HL-60/S4 (cell line): ENCODE data around the gene FBXL12.
"Not testable (repeated sequence)": the region's sequence is repeated elsewhere in the genome, so short reads cannot be mapped to it uniquely, and the experiment has no call there.

Experiments used
- in situ Hi-C: fragments of 300-500 bp; cut with MboI; formaldehyde crosslinking; loops from 2 replicates; pipeline ENCODE4 v1.14.3; 2022; ENCODE audit warnings: low sequenced_read_pairs

FBXL12 gene

DNA sequence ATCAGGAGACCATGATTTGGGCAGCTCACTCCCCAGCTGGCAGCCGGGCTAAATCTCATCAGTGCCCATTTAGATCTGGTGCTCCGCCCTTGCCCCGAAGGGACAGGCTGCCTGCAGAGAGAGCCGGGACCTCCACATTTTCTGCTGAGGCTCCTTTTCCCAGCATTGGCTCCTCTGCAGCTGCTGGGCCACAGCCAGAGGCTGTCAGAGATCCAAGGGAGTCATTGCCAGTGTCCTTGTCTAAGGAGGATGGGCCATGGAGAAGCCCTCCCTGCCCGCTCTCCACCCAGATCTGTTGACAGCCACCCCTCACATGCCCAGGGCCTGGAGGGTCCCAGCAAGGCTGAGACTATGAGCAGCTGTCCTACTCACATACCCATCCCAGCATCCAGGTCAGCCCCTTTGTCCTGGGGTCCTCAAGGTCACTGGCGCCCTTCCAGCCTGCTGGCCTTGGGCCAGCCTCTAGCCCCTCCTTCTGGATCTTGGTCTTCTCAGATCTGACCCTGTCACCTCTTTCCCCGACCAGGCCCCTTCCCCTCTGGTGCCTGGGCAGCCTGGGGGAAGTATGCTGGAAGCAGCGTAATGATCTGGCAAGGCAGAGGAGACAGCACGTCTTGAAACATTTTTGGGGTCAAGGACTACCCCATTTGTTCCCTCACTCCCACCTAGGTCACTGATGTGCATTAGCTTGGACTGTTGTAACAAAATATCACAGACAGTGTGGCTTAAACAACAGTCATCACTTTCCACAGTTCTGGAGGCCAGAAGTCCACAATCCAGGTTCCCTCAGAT, 24.2 kb upstream of the FBXL12 start:
- in situ Hi-C loops = no loop called here

DNA sequence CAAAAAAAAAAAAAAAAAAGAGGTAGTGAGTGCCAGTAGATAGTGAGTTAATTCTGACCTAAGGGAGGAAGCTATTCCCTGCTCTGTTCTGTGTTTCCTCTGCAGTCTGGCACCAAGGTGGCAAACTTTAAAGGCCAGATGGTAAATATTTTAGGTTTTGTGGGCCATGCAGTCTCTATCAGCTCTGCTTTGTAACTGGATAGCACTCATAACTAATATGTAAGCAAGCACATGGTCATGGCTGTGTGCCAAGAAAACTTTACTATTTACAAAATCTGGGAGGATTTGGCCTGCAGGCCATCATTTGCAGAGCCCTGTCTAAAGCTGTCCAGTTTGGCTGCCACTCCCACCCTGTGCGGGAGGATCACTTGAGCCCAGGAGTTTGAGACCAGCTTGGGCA, 20.5 kb upstream of the FBXL12 start:
- in situ Hi-C loops = no loop called here

- in situ Hi-C loops = no loop called here
Observed at GRCh38 chr19:9838324-9838723, 19.4 kb upstream of the FBXL12 start.

DNA sequence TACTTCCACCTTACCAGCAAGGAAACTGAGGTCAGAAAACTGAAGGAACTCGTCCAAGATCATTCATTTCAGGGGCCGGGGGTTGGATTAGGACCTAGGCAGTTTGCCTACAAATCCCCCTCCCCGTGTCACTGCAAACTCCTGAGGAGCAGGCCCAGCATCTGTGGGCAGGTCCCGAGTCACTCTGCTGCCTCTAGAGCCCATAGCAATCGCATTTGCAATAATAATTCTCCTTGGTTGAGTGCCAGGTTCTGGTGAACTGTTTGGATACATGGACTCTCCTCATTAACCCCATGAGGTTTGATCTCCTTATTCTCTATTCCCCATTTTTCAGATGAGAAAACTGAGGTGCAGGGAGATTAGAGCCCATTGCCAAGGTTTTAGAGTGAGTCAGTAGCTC, 17.1 kb upstream of the FBXL12 start:
- in situ Hi-C loops = no loop called here

DNA sequence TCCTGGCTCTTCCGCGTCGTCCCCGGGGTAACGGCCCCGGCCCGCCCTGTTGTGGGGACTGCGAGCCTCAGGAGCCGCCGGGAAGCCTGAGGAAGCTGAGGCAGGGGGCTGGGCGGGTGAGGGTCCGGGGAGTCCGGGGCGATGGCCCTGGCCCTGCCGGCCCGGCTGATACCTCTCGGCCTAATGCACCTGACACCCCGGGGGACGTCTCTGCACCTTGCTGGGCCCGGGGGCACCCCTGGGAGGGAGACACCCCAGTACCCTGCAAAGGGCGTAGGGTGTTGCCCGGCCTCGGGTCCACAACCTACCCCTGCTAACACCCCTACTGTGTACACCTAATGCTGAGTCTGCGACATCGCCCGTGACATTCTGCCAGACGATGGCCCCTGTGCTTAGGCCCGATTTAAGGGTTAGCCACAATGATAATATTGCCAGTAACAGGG, 16.6 kb upstream of the FBXL12 start:
- in situ Hi-C loops = no loop called here

DNA sequence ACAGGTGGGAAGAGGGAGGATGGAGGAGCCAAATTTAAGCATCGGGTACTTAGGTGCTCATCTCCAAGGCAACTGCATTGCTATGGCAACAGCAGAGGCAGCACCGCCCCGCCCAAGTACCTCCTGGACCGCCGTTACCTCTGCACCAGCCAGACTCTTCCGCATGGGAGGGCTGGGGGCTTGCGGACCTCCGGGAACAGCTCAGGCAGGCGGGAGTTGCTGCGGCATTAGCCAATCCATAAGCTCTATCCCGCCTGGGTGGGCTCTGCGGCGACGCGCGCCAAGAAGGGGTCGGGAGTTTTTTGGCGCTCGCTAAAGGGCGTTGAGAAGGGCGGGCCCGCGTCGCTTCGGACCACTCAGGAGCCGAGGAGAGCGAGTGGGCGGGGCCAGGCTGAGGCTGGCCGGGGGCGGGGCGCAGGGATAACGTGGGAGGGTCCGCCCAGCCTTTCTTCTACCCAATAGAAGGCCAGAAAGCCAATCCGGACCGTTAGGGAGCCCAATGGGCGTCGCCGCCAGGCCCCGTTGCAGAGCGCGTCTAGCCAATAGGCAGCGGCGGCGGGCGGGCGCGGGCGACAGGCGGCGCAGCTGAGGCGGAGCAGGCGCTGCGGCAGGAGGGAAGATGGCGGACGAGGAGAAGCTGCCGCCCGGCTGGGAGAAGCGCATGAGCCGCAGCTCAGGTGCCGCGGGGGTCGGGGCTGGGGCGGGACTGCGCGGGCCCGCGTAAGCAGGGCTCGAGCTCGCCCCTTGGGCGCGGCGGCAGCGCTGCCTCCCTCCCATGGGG, 16.0 kb upstream of the FBXL12 start, which contains the start of gene PIN1:
TSS of gene PIN1 (plus strand) at position 593 of the 781 bp plus-strand sequence. CDS start at position 620, 27 bp downstream.
- in situ Hi-C loops = no loop called here

DNA sequence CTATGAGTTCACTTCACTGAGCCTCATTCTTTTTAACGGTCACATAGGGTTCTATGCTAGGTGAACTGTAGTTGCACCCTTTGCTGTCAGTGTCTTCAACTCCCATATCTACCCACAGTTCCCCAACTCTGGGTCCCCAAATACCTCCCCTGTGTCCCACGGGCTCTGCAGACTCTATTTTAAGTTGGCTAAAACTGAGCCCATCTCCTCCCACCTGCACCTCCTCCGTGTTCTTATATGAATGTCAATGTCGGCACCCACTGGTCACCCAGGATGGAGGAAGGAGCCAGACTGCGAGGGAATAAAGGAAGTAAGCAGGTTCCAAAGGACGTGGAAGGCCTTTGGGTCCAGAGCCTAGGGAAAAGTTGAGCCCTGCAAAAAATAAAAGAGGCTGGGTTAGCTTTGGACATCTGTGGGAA, 15.4 kb upstream of the FBXL12 start:
- in situ Hi-C loops = no loop called here

DNA sequence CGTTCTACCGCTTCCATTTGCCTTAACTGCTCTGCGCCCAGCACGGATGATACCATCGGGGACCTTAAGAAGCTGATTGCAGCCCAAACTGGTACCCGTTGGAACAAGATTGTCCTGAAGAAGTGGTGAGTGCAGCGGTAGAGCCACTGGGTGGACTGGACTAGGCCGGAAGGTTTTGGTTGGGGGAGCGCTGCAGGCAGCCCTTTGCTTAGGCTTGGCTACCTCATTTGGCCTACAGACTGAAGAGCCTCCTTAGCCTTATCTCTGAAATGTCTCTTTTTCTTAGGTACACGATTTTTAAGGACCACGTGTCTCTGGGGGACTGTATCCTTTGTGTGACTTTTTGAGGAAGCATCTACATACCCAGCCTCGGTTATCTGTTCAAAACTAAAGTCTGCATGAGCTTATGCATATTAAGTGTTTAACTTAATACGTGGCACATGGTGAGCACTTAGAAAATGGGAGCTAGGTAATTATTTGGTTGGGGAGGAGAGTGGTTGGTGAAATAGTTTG, 9.7 kb upstream of the FBXL12 start:
- in situ Hi-C loops = no loop called here

DNA sequence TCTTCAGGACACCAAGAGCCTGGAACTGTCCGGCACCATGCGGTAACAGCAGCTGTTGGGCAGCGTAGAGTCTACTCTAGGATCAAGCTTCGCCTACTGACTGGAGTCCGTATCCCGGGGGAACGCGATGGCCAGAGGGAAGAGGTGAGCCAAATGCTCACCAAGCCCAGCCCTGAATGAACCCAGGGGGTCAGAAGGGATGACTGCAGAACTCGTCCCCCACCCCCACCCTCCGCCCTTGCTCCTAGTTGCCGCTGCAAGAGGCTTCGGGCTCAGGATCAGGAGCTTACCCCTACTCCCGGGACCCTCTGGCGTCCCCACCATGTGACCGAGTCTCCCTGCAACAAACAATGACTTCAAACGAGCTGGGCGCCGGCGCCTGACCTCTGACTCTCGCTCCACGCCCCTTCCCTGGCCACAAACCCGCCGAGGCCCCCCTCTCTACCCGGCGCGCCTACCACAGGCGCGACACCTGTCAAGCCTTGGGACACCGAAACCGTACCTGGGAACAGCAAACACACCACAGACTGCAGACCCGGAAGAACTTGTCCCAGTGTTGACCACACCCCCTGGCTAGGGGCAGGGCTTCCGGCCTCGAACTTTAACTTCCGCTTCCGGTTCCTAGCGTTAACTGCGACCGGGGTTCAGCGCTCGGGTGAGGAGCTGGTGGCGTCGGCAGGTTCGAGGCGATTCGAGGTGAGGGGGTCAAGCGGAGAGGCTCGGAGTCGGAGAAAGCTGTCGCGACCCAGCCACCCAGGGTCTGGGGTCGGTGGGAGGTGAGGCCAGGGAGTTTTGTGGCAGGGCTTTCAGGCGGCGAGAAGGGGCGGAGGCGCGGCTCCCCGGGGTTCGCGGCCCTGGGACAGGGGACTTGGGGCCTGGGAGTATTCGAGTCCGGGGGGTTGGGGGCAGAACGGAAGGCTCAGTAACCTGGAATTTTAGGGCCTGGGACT, 8.7 kb upstream of the FBXL12 start, which contains the start of gene UBL5:
TSS of gene UBL5 (plus strand) at position 630 of the 950 bp plus-strand sequence. CDS start 420 bp downstream, outside the sequence.
- in situ Hi-C loops = no loop called here

DNA sequence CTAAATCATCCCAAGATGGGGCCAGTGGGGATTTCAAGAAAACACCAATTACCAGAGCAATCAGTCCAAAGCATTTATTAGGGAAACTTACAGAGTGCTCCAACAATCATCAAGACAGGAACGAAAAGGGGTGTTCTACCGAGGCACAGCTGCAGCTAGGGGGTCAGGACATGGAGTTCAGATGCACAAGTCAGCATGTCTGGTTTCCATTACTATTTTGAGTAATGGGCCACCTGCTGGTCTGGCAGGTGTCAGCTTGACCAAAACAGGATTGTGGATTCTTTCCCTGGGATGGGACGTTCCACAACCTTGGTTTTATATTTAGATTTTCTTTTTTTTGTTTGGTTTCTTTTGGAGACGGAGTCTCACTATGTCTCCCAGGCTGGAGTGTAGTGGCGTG, 4.9 kb upstream of the FBXL12 start:
- in situ Hi-C loops = no loop called here

GRCh38 chr19:9820034-9820433, 1.2 kb upstream of the FBXL12 start:
- in situ Hi-C loops = not testable (repeated sequence)

DNA sequence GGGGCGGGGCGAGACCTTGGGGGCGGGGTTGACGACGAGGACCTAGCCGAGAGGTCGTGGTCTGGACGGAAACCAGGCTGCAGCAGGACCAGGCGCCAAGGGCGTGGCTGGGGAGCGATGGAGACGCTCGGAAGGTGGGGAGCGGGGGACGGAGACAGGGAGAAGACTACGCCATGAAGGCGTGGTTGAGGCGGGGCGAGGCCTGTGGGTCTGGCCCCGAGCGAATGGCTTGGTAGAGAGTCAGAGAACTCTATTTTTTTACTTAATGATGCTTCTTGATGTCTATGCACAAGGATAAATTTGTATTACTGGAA, 674 bp upstream of the FBXL12 start:
- in situ Hi-C loops = no loop called here

DNA sequence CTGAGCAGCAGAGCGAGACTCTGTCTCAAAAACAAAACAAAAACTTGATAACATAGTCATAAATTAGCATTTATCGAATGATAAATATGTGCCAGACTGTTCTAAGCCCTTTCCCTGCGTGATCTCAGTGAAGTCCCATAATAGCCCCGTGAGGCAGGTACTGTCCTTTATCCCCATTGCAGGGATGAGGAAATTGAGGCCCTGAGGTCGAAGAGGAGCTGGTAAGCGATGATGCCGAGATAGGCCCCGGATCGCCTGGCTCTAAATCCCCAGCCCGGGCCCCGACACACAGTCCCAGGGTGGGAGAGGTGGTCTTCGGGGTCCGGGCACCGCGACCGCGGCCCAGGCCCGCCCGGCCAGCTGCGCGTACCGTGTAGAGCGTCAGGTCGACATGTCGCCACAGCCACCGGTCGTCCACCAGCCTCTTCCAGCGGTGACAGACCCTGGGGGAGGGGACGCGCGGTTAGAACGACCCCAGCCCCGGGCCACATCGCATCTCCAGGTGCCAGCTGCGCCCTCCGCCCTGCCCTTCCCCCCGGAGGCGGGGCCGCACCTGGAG, 625 bp downstream of the FBXL12 start:
- in situ Hi-C loops = no loop called here

GRCh38 chr19:9811139-9811538, 7.7 kb downstream of the FBXL12 start:
- in situ Hi-C loops = no loop called here

DNA sequence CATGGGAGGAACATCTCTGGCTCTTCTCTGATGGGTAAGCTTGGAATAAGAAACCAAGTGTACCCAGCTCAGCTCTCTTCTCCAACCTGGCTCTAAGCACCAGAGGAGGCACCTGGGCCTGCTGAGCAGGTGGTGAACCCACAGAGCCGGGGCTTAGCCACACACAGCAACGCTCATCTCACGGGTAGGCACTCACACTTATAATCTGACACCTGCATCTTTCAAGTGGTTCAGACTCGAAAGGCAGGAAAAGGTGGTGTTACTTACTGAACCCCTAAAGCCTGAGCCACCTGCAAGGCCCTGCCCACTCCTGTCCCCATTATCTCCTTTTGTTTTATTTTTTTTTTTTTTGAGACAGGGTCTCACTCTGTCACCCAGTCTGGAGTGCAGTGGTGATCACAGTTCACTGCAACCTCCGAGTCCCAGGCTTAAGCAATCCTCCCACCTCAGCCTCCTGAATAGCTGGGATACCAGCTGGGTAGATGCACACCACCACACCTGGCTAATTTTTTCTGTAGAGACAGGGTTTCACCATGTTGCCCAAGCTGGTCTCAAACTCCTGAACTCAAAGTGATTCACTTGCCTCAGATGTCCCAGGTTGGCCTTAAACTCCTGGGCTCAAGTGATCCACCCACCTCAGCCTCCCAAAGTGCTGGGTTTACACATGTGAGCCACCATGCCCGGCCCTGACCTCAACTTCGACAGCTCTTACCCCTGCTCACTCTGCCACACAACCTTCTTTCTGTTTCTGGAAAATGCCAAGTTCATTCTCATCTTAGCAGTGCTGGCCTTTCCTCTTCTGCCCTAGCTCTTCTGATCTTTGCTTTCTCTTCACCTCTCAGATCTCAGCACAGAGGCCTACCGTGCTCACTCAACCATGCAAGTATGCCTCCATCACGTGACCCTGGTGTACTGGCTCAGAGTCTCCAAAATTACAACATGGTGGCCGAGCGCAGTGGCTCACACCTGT, 9.7 kb downstream of the FBXL12 start:
- in situ Hi-C loops = no loop called here

GRCh38 chr19:9806803-9807202, 12.1 kb downstream of the FBXL12 start:
- in situ Hi-C loops = no loop called here

DNA sequence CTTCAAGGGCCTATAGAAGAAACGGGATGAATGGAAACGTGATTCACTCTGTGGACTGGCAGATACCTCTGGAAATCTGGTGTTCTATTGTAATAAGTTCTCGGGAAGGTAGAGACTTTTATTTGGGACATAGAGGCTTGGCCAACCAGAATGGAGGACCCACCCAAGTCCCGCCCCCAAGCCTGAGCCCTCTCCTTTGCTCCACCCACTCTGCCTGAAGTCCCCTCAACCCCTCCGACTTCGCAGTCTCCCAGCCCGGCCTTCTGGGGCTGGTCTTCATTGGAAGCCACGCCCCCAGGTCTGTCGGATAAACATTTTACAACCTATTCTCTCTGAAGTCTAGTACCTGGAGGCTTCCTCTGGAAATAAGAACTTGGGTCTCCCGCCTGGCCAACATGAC, 16.9 kb downstream of the FBXL12 start:
- in situ Hi-C loops = no loop called here

DNA sequence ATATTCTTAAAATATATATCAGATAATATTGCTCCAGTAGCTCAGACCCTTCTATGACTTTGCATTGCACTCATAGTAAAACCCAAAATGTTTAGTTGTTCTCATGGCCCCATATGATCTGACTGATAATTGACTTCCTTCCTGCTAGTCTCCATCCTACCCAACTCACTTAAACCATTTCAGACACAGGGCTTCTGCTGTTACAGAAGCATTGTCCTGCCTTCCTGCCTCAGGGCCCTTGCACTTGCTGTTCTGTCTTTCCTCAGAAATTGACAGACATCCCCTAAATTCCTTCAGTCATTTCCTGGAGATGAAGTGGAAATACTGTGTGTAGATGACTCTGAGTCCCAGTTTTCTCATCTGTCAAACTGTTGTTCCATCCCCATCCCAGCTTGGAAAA, 19.7 kb downstream of the FBXL12 start:
- in situ Hi-C loops = loop anchor here (10.0 kb wide), 2 partner anchors 174 to 664 kb away; partner anchors contain the start of gene ZNF561

DNA sequence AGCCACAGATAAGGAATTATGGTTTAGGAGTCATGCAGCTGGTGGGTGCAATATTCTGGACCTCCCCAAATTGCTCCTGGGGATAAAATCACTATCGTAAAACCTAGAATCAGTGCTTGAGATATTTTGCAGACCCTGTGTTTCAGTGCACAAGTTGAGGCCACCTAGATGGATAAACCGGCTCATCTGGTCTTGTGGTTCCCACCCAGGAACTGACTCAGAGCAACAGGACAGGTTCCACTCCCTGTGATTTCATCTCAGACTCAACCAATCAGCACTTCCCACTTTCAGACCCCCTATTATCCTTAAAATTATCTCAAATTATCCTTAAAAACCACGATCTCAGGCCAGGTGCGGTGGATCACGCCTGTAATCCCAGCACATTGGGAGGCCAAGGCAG, 21.0 kb downstream of the FBXL12 start:
- in situ Hi-C loops = loop anchor here (10.0 kb wide), 2 partner anchors 173 to 663 kb away; partner anchors contain the start of gene ZNF561
